Inferior parietal cortex (tissue), 1 donor: Measurements from ENCODE around the gene TRPV4.

Experiments
- DNase-seq: peaks from one replicate; pipeline ENCODE4 v3.0.0-alpha.2; 2016; ENCODE audit errors: extremely low spot score

TRPV4 gene

GRCh38 chr12:109804820-109805761, 28.1 kb downstream of the TRPV4 start:
- peak; percentile 70 for DNase-seq

- no peak for DNase-seq
Measured at GRCh38 chr12:109803678-109804077, 29.5 kb downstream of the TRPV4 start.

- DNase-seq, result no peak
Measured at GRCh38 chr12:109802828-109803227, 30.4 kb downstream of the TRPV4 start.

GRCh38 chr12:109800536-109800935, 32.7 kb downstream of the TRPV4 start:
- no peak for DNase-seq

GRCh38 chr12:109798691-109799090, 34.5 kb downstream of the TRPV4 start:
- no peak for DNase-seq

GRCh38 chr12:109797905-109798669, 35.1 kb downstream of the TRPV4 start:
- DNase-seq, result no peak

GRCh38 chr12:109796057-109796456, 37.1 kb downstream of the TRPV4 start:
- no peak for DNase-seq

- DNase-seq, result no peak
Measured at GRCh38 chr12:109795023-109795422, 38.2 kb downstream of the TRPV4 start.

- no peak for DNase-seq
Measured at GRCh38 chr12:109793826-109794501, 39.2 kb downstream of the TRPV4 start.

GRCh38 chr12:109793411-109793810, 39.8 kb downstream of the TRPV4 start:
- DNase-seq, result no peak

GRCh38 chr12:109792992-109793391, 40.2 kb downstream of the TRPV4 start:
- no peak for DNase-seq

GRCh38 chr12:109789526-109790048, 43.6 kb downstream of the TRPV4 start:
- DNase-seq, result no peak

- no peak for DNase-seq
Measured at GRCh38 chr12:109786799-109787198, 46.4 kb downstream of the TRPV4 start.

- no peak for DNase-seq
Measured at GRCh38 chr12:109785854-109786253, 47.3 kb downstream of the TRPV4 start.

GRCh38 chr12:109783965-109784244, 49.3 kb downstream of the TRPV4 start:
- DNase-seq, result no peak

GRCh38 chr12:109783135-109783964, 49.8 kb downstream of the TRPV4 start:
- no peak for DNase-seq

GRCh38 chr12:109782326-109782703, 50.9 kb downstream of the TRPV4 start:
- DNase-seq, result no peak

GRCh38 chr12:109781668-109782325, 51.4 kb downstream of the TRPV4 start:
- DNase-seq, result no peak

- no peak for DNase-seq
Measured at GRCh38 chr12:109779382-109779781, 53.8 kb downstream of the TRPV4 start.

- no peak for DNase-seq
Measured at GRCh38 chr12:109778684-109779083, 54.5 kb downstream of the TRPV4 start.

- DNase-seq, result no peak
Measured at GRCh38 chr12:109777544-109777943, 55.7 kb downstream of the TRPV4 start.
